ENCODE measurements around the gene GPX2.

The GPX2 gene

GRCh38 chr14:64937171-64937820, 5.2 kb downstream of the GPX2 start:
- DNase-seq (ENCODE audit: insufficient read length, low spot score) (no peak), FAIRE-seq (no peak)
- TF ChIP-seq TAF1 (IDR thresholded peaks at IDR 0.05; ENCODE audit: low read depth, low read length): no peak
- no peak for TF ChIP-seq POU2F2 (IDR thresholded peaks at IDR 0.05; ENCODE audit: low read depth, low read length)
- no peak for TF ChIP-seq PAX5 (IDR thresholded peaks at IDR 0.05; ENCODE audit: insufficient read depth, low read length, severe bottlenecking)
- TF ChIP-seq SPI1 (IDR thresholded peaks at IDR 0.05; ENCODE audit: low read depth, low read length): no peak
- no peak for TF ChIP-seq POLR2A (IDR thresholded peaks at IDR 0.05; ENCODE audit: low read depth, low read length)
- no peak for TF ChIP-seq POLR2AphosphoS5 (IDR thresholded peaks at IDR 0.05; ENCODE audit: low read depth, low read length)

GRCh38 chr14:64935508-64935907, 7.0 kb downstream of the GPX2 start:
- no peak for DNase-seq (ENCODE audit: insufficient read length, low spot score)
- FAIRE-seq: no peak
- TF ChIP-seq POU2F2 (IDR thresholded peaks at IDR 0.05; ENCODE audit: low read depth, low read length) (no peak), SPI1 (IDR thresholded peaks at IDR 0.05; ENCODE audit: low read depth, low read length) (no peak), POLR2AphosphoS5 (IDR thresholded peaks at IDR 0.05; ENCODE audit: low read depth, low read length) (no peak), PAX5 (IDR thresholded peaks at IDR 0.05; ENCODE audit: insufficient read depth, low read length, severe bottlenecking) (no peak), POLR2A (IDR thresholded peaks at IDR 0.05; ENCODE audit: low read depth, low read length) (no peak), TAF1 (IDR thresholded peaks at IDR 0.05; ENCODE audit: low read depth, low read length) (no peak)

GRCh38 chr14:64934338-64934929, 8.1 kb downstream of the GPX2 start:
- FAIRE-seq (no peak), DNase-seq (ENCODE audit: insufficient read length, low spot score) (no peak)
- no peak for TF ChIP-seq POU2F2 (IDR thresholded peaks at IDR 0.05; ENCODE audit: low read depth, low read length)
- TF ChIP-seq POLR2AphosphoS5 (IDR thresholded peaks at IDR 0.05; ENCODE audit: low read depth, low read length): no peak
- no peak for TF ChIP-seq TAF1 (IDR thresholded peaks at IDR 0.05; ENCODE audit: low read depth, low read length)
- no peak for TF ChIP-seq PAX5 (IDR thresholded peaks at IDR 0.05; ENCODE audit: insufficient read depth, low read length, severe bottlenecking)
- no peak for TF ChIP-seq POLR2A (IDR thresholded peaks at IDR 0.05; ENCODE audit: low read depth, low read length)
- no peak for TF ChIP-seq SPI1 (IDR thresholded peaks at IDR 0.05; ENCODE audit: low read depth, low read length)

GRCh38 chr14:64932231-64932630, 10.3 kb downstream of the GPX2 start:
- DNase-seq (ENCODE audit: insufficient read length, low spot score): no peak
- no peak for TF ChIP-seq TAF1 (IDR thresholded peaks at IDR 0.05; ENCODE audit: low read depth, low read length)
- TF ChIP-seq PAX5 (IDR thresholded peaks at IDR 0.05; ENCODE audit: insufficient read depth, low read length, severe bottlenecking): no peak
- TF ChIP-seq POU2F2 (IDR thresholded peaks at IDR 0.05; ENCODE audit: low read depth, low read length): no peak
- TF ChIP-seq POLR2AphosphoS5 (IDR thresholded peaks at IDR 0.05; ENCODE audit: low read depth, low read length): no peak
- TF ChIP-seq SPI1 (IDR thresholded peaks at IDR 0.05; ENCODE audit: low read depth, low read length): no peak
- no peak for TF ChIP-seq POLR2A (IDR thresholded peaks at IDR 0.05; ENCODE audit: low read depth, low read length)
- FAIRE-seq: no peak

GRCh38 chr14:64931123-64931522, 11.4 kb downstream of the GPX2 start:
- no peak for DNase-seq (ENCODE audit: insufficient read length, low spot score)
- FAIRE-seq: no peak
- TF ChIP-seq POLR2A (IDR thresholded peaks at IDR 0.05; ENCODE audit: low read depth, low read length): no peak

- FAIRE-seq (no peak), DNase-seq (ENCODE audit: insufficient read length, low spot score) (no peak)
- TF ChIP-seq POU2F2 (IDR thresholded peaks at IDR 0.05; ENCODE audit: low read depth, low read length) (no peak), TAF1 (IDR thresholded peaks at IDR 0.05; ENCODE audit: low read depth, low read length) (no peak), PAX5 (IDR thresholded peaks at IDR 0.05; ENCODE audit: insufficient read depth, low read length, severe bottlenecking) (no peak), POLR2AphosphoS5 (IDR thresholded peaks at IDR 0.05; ENCODE audit: low read depth, low read length) (no peak), POLR2A (IDR thresholded peaks at IDR 0.05; ENCODE audit: low read depth, low read length) (no peak), SPI1 (IDR thresholded peaks at IDR 0.05; ENCODE audit: low read depth, low read length) (no peak)
Measured at GRCh38 chr14:64930085-64930843, 12.3 kb downstream of the GPX2 start.

GRCh38 chr14:64929014-64929359, 13.6 kb downstream of the GPX2 start:
- DNase-seq (ENCODE audit: insufficient read length, low spot score): no peak
- peak; percentile 33 for FAIRE-seq
- TF ChIP-seq POLR2AphosphoS5 (IDR thresholded peaks at IDR 0.05; ENCODE audit: low read depth, low read length) (no peak), POLR2A (IDR thresholded peaks at IDR 0.05; ENCODE audit: low read depth, low read length) (no peak), TAF1 (IDR thresholded peaks at IDR 0.05; ENCODE audit: low read depth, low read length) (no peak), SPI1 (IDR thresholded peaks at IDR 0.05; ENCODE audit: low read depth, low read length) (no peak), PAX5 (IDR thresholded peaks at IDR 0.05; ENCODE audit: insufficient read depth, low read length, severe bottlenecking) (no peak), POU2F2 (IDR thresholded peaks at IDR 0.05; ENCODE audit: low read depth, low read length) (no peak)

- peak; percentile 59 for FAIRE-seq
- TF ChIP-seq POU2F2 (IDR thresholded peaks at IDR 0.05; ENCODE audit: low read depth, low read length): no peak
- TF ChIP-seq SPI1 (IDR thresholded peaks at IDR 0.05; ENCODE audit: low read depth, low read length): no peak
- no peak for TF ChIP-seq TAF1 (IDR thresholded peaks at IDR 0.05; ENCODE audit: low read depth, low read length)
- no peak for TF ChIP-seq POLR2A (IDR thresholded peaks at IDR 0.05; ENCODE audit: low read depth, low read length)
- TF ChIP-seq PAX5 (IDR thresholded peaks at IDR 0.05; ENCODE audit: insufficient read depth, low read length, severe bottlenecking): no peak
- no peak for TF ChIP-seq POLR2AphosphoS5 (IDR thresholded peaks at IDR 0.05; ENCODE audit: low read depth, low read length)
Measured at GRCh38 chr14:64928239-64929013, 14.1 kb downstream of the GPX2 start.

GRCh38 chr14:64927031-64927430, 15.5 kb downstream of the GPX2 start:
- FAIRE-seq (no peak), DNase-seq (ENCODE audit: insufficient read length, low spot score) (no peak)
- no peak for TF ChIP-seq TAF1 (IDR thresholded peaks at IDR 0.05; ENCODE audit: low read depth, low read length)
- no peak for TF ChIP-seq SPI1 (IDR thresholded peaks at IDR 0.05; ENCODE audit: low read depth, low read length)
- TF ChIP-seq POU2F2 (IDR thresholded peaks at IDR 0.05; ENCODE audit: low read depth, low read length): no peak
- no peak for TF ChIP-seq POLR2A (IDR thresholded peaks at IDR 0.05; ENCODE audit: low read depth, low read length)
- no peak for TF ChIP-seq PAX5 (IDR thresholded peaks at IDR 0.05; ENCODE audit: insufficient read depth, low read length, severe bottlenecking)
- TF ChIP-seq POLR2AphosphoS5 (IDR thresholded peaks at IDR 0.05; ENCODE audit: low read depth, low read length): no peak

More at GRCh38 chr14:64928239-64929013, 14.1 kb downstream of the GPX2 start:
- DNase-seq (ENCODE audit: insufficient read length, low spot score): no peak

All from GM12891 (cell line).